Measurements from ENCODE around the gene NR1D1. TPM values are rescaled to one million over a fixed set of nuclear protein-coding genes. Genes with fewer than 3 reads are reported as not detected.

Gene NR1D1
- total and polyA plus RNA-seq, 2 of the 8 experiments (the other 6 are each of a cell fraction or from before 2014, with no cell fraction given): 1.5 to 4.6 TPM

DNA sequence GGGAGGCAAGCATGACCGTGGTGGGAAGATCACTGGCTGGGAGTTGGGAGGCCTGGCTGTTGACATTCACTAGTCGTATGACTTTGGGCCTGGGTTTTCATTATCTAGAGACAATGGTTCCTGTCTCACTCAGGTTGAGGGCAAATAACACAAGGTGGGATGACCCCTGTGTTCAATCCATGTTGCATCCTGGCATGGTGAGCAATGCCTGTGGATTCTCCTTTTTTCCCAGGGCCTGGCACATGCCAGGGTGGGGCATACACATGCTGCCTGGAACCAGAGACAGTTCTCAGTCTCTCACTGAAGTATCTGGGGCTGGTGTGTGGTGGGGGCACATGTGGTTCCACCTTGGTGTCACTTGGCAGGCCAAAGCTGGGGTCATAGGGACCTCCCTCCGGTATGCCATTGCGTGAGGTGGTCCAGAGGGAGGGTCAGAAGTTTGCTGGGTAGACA is 32.2 kb downstream of the NR1D1 start (continued):
- TF ChIP-seq YY1 (IDR thresholded peaks at IDR 0.05; ENCODE audit: low read depth, low read length): no peak

Data from H1 (cell line).